IPS-18c (cell line): ENCODE data around the gene OIT3.
"Not testable (repeated sequence)": the region's sequence is repeated elsewhere in the genome, so short reads cannot be mapped to it uniquely, and the experiment has no call there.

ENCODE experiments used
- H3K4me3 ChIP-seq: 2 replicates; pipeline ENCODE4 v1.7.0; 2013; ENCODE audit warnings: low read depth, mild to moderate bottlenecking, low read length, moderate library complexity; ENCODE audit not compliant: insufficient read depth
- H3K9me3 ChIP-seq: one replicate; pipeline ENCODE4 v1.6.1; 2013; ENCODE audit warnings: mild to moderate bottlenecking, low read length, moderate library complexity; ENCODE audit not compliant: control insufficient read depth, insufficient read depth

OIT3 gene

DNA sequence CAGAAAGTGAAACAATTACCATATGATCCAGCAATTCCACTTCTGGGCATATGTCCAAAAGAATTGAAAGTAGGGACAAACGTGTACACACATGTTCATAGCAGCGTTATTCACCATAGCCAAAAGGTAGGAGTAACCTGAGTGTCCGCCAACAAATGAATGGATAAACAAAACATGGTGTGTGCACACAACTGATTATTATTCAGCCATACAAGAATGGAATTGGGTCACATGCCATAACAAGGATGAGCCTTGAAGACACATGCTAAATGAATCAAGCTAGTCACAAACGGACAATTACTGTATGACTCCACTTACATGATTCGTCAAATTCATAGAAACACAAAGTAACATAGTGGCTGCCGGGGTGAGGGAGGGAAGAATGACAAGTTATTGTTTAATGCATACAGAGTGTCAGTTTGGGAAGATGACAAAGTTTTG is 4.1 kb upstream of the OIT3 start:
- H3K4me3 ChIP-seq, result no peak overlapping the region

DNA sequence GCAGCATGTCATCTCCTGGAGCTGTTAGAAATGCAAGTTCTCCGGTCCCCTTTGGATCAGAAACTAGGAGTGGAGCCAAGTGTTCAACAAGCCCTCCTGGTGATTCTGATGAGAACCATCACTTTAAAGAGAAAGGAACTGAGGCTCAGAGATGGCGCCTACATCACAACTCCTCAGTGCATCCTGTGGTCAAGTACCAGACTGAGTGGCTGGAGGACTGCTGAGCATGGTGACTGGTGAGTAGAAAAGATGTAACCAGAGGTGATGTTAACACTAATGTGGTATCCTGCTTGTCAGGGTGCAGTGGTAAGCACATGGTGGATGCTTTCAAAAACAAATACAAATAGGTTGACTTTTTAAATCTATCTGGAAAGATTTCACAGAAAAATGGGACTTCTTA is 3.5 kb upstream of the OIT3 start:
- Histone ChIP-seq H3K9me3 (no peaks in the 10 kb centered on the region), H3K4me3 (no peak overlapping the region)

More for the DNA sequence above, 4.1 kb upstream of the OIT3 start:
- no peaks in the 10 kb centered on the region for H3K9me3 ChIP-seq

DNA sequence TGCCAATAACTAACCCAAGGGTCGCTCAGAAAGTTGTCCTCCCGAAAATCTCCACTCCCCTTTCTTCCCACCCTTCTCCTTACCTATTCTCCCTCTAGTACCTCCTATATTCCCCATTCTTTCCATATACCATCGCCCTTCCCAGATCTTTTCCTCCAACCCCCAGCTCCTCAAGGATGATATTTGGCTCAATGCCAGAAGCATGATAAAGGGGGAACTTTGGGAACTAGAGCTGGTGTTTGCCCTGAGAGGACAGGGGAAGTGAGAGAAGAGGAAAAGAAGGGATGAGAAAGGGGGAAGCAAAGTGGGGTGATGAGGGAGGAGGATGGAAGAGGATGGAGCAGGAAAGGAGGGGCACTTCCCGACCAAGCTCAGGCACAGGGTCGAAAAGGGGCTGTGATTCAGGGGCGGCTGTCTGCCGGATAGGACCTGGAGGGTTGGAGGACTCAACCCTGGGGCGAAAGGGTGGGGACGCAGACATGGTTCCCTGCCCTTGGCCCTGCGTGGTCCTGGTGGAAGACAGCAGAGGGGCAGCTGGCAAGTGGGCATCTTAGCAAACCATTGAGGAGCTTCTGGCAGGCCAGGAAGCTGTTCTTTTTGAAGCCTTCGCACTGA is 1.8 kb downstream of the OIT3 start:
- Histone ChIP-seq H3K4me3 (no peak overlapping the region), H3K9me3 (no peaks in the 10 kb centered on the region)

- no peak overlapping the region for H3K4me3 ChIP-seq
- H3K9me3 ChIP-seq, result no peaks in the 10 kb centered on the region
Measured at GRCh38 chr10:72898616-72899015, 5.1 kb downstream of the OIT3 start.

GRCh38 chr10:72899545-72899944 is 6.0 kb downstream of the OIT3 start:
- Histone ChIP-seq H3K9me3 (no peaks in the 10 kb centered on the region), H3K4me3 (no peak overlapping the region)

GRCh38 chr10:72903941-72904446 is 10.5 kb downstream of the OIT3 start:
- H3K9me3 ChIP-seq, result not testable (repeated sequence)

GRCh38 chr10:72904806-72905205 is 11.3 kb downstream of the OIT3 start:
- Histone ChIP-seq H3K9me3 (no peaks in the 10 kb centered on the region), H3K4me3 (no peak overlapping the region)

More at GRCh38 chr10:72903941-72904446, 10.5 kb downstream of the OIT3 start:
- not testable (repeated sequence) for H3K4me3 ChIP-seq

DNA sequence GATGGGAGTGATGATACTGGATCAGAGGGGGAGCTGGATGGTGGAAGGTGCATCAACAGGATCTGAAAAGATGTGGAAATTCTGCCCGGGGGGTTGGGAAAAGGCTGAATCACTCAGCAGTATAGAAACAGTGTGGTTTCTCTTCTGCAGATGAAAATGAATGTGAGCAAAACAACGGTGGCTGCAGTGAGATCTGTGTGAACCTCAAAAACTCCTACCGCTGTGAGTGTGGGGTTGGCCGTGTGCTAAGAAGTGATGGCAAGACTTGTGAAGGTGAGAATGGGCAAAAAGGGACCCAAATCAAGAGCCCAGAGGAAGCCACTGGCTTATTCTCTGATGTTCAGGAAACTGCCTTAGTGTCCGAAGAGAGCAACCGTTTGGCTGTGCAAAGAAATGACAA is 12.9 kb downstream of the OIT3 start:
- Histone ChIP-seq H3K4me3 (no peak overlapping the region), H3K9me3 (no peaks in the 10 kb centered on the region)

DNA sequence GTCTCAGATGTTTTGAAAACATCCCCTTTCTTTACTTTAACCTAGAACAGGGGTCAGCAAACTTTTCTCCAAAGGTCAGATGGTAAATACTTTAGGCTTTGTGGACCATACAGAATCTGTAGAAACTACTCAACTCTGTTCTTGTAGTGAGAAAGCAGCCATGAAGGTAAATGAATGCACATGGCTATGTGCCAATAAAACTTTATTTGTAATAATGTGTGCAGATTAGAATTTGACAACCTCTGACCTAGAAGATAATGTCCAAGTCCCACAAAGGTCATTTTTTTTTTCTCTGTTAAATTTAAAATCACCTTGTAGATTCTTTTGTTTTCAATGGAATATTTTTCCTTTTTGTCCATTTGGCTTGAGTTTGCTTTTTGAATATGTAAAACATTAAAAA is 17.2 kb downstream of the OIT3 start:
- H3K9me3 ChIP-seq, result no peaks in the 10 kb centered on the region
- no peak overlapping the region for H3K4me3 ChIP-seq

DNA sequence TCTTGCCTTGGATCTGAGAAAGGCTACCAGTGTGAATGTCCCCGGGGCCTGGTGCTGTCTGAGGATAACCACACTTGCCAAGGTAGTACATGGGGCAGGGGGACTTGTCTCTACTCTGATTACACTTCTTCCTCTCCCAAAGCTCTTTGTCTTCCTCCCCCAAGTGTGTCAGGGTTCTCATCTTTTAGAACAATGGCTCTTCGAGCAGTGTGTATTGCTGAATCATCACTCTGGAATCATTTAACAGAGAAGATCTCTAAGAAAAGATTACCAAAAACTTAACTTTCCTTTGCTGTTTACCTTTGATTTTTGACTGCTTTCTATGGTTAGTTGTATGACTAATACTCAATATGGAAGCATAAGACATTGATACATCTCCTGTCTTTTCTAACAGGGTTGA is 18.2 kb downstream of the OIT3 start:
- H3K9me3 ChIP-seq, result no peaks in the 10 kb centered on the region
- no peak overlapping the region for H3K4me3 ChIP-seq

DNA sequence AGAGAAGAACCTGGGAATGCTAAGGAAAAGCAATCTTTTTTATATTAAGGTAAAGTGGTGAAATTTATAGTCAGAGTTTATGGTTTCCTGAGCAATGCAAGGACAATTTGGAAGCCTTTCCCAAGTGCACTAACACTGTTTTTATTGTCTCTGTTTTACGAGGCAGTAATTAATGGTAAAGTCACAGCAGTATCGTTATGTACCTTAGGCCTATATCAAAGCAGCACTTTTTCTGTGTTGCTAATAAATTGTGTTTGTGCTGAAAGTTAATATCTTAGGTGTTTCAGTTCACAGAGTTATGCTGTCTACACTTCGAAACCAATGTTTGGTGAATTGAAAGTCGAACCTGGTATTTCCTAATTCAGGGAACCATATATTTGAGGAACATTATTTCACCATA is 19.2 kb downstream of the OIT3 start:
- H3K4me3 ChIP-seq, result no peak overlapping the region
- no peaks in the 10 kb centered on the region for H3K9me3 ChIP-seq

DNA sequence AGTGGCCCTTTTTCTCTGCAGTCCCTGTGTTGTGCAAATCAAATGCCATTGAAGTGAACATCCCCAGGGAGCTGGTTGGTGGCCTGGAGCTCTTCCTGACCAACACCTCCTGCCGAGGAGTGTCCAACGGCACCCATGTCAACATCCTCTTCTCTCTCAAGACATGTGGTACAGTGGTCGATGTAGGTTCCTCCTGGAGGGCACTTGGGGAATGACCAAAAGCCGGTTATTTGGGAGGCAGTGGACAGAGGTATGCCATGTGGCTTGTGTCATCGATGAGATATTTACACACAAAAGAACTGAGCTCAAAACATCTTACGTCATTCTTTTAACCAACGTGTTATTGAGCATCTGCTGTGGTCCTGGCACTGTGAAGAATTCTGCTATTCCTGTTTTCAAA is 19.7 kb downstream of the OIT3 start:
- Histone ChIP-seq H3K9me3 (no peaks in the 10 kb centered on the region), H3K4me3 (no peak overlapping the region)

GRCh38 chr10:72917201-72917600 is 23.7 kb downstream of the OIT3 start:
- H3K4me3 ChIP-seq, H3K9me3 ChIP-seq: not testable (repeated sequence)

- H3K9me3 ChIP-seq, H3K4me3 ChIP-seq: not testable (repeated sequence)
Measured at GRCh38 chr10:72917803-72918332, 24.3 kb downstream of the OIT3 start.

GRCh38 chr10:72918352-72918751 is 24.8 kb downstream of the OIT3 start:
- no peaks in the 10 kb centered on the region for H3K9me3 ChIP-seq
- no peak overlapping the region for H3K4me3 ChIP-seq

DNA sequence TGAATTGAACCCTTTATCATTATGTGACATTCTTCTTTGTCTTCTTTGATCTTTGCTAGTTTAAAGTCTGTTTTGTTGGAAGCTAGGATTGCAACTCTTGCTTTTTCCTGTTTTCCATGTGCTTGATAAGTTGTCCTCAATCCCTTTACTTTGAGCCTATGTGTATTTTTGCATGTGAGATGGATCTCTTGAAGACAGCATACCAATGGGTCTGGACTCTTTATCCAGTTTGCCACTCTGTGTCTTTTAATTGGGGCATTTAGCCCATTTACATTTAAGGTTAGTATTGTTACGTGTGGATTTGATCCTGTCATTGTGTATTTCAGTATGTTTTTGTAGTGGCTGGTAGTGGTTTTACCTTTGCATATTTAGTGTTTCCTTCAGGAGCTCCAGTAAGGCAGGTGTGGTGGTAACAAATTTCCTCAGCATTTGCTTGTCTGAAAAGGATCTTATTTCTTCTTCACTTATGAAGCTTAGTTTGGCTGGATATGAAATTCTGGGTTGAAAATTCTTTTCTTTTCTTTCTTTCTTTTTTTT is 27.7 kb downstream of the OIT3 start:
- H3K4me3 ChIP-seq, H3K9me3 ChIP-seq: not testable (repeated sequence)

GRCh38 chr10:72924351-72924750 is 30.8 kb downstream of the OIT3 start:
- H3K4me3 ChIP-seq, result no peak overlapping the region
- H3K9me3 ChIP-seq, result no peaks in the 10 kb centered on the region

DNA sequence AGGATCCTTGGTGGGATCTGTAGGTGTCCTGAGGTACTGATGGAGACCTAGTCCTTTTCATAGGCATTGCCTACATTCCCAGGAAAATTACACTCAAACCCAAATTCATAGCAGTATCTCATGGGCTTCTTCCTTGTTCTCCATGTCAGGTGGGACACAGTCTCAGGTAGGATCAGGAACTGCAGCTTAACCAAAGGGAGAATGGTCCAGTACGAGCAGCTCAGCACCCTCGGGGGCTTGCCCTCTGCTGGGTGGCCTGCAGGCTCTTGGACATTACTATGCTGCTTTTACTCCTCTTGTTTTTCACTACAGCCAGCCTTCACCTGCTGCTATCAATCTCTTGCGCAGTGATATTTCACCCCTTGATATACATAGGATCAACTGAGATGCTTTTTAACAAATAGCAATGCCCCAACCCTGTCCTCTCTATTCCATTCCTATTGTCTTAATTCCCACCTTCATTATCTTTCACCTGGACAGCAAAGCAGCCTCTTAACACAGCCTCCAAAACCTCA is 32.5 kb downstream of the OIT3 start:
- Histone ChIP-seq H3K4me3 (no peak overlapping the region), H3K9me3 (no peaks in the 10 kb centered on the region)
